HepG2 (cell line): ENCODE results near the gene SLBP. TPM values are rescaled to one million over a fixed set of nuclear protein-coding genes. Genes with fewer than 3 reads are reported as not detected.

Source experiments
- AKAP8 ChIP-seq: sonication (generic); formaldehyde crosslinking; IDR thresholded peaks from 2 replicates; pipeline ENCODE4 v1.5.1; 2020; ENCODE audit warnings: mild to moderate bottlenecking, missing genetic modification reagents
- GABPA ChIP-seq, 2 experiments: IDR thresholded peaks; 2 replicates each; pipeline ENCODE4 v1.6.1; 2011 to 2016; ENCODE audit warnings: low read depth in 2 of 2, low read length in 1 of 2, missing biosample characterization in 1 of 2, missing genetic modification characterization in 1 of 2
- NKX3-1 ChIP-seq: sonication (generic); formaldehyde crosslinking; IDR thresholded peaks from 2 replicates; pipeline ENCODE4 v1.5.0; 2020; ENCODE audit warnings: missing genetic modification reagents
- NR2F2 ChIP-seq: IDR thresholded peaks from 2 replicates; pipeline ENCODE4 v1.6.1; 2012; ENCODE audit warnings: low read depth, inconsistent platforms, borderline replicate concordance
- RARA ChIP-seq: IDR thresholded peaks from 2 replicates; pipeline ENCODE4 v1.6.1; 2016; ENCODE audit warnings: missing genetic modification reagents, missing compliant biosample characterization
- SOX13 ChIP-seq, 3 experiments: fragments of 450-650 bp in 1 of 3; sonication (generic) in 1 of 3; formaldehyde crosslinking in 1 of 3; IDR thresholded peaks in 2 of 3; conservative IDR thresholded peaks in 1 of 3; 2 replicates each; pipeline versions ENCODE4 v1.5.0 to v1.6.1; 2016 to 2020; ENCODE audit warnings: antibody characterized with exemption in 1 of 3, mild to moderate bottlenecking in 1 of 3, missing compliant biosample characterization in 1 of 3, missing genetic modification reagents in 1 of 3, moderate library complexity in 1 of 3
- ZMAT3 ChIP-seq: sonication (generic); formaldehyde crosslinking; conservative IDR thresholded peaks from 2 replicates; pipeline ENCODE4 v1.7.0; 2021; ENCODE audit warnings: missing genetic modification reagents
- ZNF572 ChIP-seq: sonication (generic); formaldehyde crosslinking; IDR thresholded peaks from 2 replicates; pipeline ENCODE4 v1.5.1; 2020; ENCODE audit warnings: mild to moderate bottlenecking, missing genetic modification reagents
- ZNF614 ChIP-seq: IDR thresholded peaks from 2 replicates; pipeline ENCODE4 v1.6.1; 2018; ENCODE audit warnings: missing biosample characterization, missing genetic modification reagents, inconsistent platforms, borderline replicate concordance
- ZNF619 ChIP-seq: sonication (generic); formaldehyde crosslinking; IDR thresholded peaks from 2 replicates; pipeline ENCODE4 v1.4.0; 2020; ENCODE audit warnings: mild to moderate bottlenecking, missing genetic modification reagents
- polyA plus RNA-seq, 8 experiments: library from polyadenylated mRNA; depleted of rRNA in 3 of 8; stranded (reverse) in 7 of 8; unstranded in 1 of 8; fragments of >200 nt; fragmentation: Illumina TruSeq in 4 of 8; extraction: Trizol in 4 of 8; gene quantifications; 2 replicates each; pipeline versions ENCODE4 v1.2.1 to v1.2.3, GENCODE V29; 2011 to 2016; ENCODE audit warnings: low read depth in 4 of 8, missing spikeins in 1 of 8, mixed read lengths in 1 of 8; ENCODE audit not compliant: insufficient read depth in 1 of 8
- total RNA-seq, 5 experiments: library from RNA; depleted of rRNA; stranded (reverse); fragments of >200 nt; fragmentation: Illumina TruSeq; extraction: Trizol; gene quantifications; 2 replicates each; pipeline ENCODE4 v1.2.3, GENCODE V29; 2016; ENCODE audit warnings: low read depth in 1 of 5
- TF ChIP-seq, protein P1 (sequence below): IDR thresholded peaks from 2 replicates; pipeline ENCODE4 v1.6.1; 2016; ENCODE audit warnings: low read depth, missing genetic modification reagents, missing compliant biosample characterization
- TF ChIP-seq, protein P2 (sequence below): sonication (generic); formaldehyde crosslinking; IDR thresholded peaks from 2 replicates; pipeline ENCODE4 v1.4.0; 2020; ENCODE audit warnings: mild to moderate bottlenecking, low read depth, missing genetic modification reagents
- TF ChIP-seq, protein P3 (sequence below): sonication (generic); formaldehyde crosslinking; IDR thresholded peaks from 2 replicates; pipeline ENCODE4 v1.8.0; 2023; ENCODE audit warnings: mild to moderate bottlenecking, missing genetic modification reagents
- TF ChIP-seq, protein P4 (sequence below): sonication (generic); formaldehyde crosslinking; IDR thresholded peaks from 2 replicates; pipeline ENCODE4 v1.9.0; 2021; ENCODE audit warnings: missing genetic modification reagents, borderline replicate concordance
- TF ChIP-seq, protein P5 (sequence below): sonication (generic); formaldehyde crosslinking; IDR thresholded peaks from 2 replicates; pipeline ENCODE4 v1.5.1; 2020; ENCODE audit warnings: missing genetic modification reagents, mild to moderate bottlenecking, borderline replicate concordance

SLBP gene
- total and polyA plus RNA-seq, 2 of the 13 experiments (the other 11 are each of a cell fraction or from before 2014, with no cell fraction given) = 43.9 to 104 TPM

DNA sequence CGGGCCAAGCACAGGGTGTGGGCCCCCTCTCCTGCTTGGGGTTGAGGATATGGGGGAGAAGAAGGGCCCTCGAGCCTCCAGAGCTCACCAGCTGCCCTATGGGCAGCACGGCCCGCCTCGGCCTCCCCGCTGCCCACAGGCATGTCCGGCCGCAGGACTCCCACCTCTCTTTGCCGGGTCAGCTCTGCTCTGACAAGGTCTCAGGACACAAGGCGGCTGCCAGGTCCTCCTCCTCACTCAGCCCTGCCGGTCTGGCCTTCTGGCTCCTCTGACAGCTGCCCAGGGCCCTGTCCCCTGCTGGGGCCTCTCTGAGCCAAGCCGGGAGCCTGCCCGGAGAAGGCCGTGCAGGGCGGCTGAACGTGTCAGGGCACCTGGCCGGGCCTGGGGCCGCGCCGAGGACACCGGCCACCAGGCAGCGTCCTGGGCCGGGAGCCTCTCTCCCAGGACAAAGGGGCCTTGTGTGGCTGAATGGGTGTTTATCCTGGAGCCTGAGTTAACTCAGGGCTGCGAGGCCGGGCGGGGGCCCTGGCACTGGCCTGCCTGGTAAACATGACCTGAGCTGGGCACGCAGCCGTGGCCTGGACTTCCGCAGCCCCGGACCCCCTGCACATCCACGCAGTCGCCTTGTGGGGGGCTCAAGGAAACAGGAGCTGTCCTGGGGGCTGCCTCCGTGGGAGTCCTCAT, 34.9 kb upstream of the SLBP start (continued):
- TF ChIP-seq, protein P1, sequence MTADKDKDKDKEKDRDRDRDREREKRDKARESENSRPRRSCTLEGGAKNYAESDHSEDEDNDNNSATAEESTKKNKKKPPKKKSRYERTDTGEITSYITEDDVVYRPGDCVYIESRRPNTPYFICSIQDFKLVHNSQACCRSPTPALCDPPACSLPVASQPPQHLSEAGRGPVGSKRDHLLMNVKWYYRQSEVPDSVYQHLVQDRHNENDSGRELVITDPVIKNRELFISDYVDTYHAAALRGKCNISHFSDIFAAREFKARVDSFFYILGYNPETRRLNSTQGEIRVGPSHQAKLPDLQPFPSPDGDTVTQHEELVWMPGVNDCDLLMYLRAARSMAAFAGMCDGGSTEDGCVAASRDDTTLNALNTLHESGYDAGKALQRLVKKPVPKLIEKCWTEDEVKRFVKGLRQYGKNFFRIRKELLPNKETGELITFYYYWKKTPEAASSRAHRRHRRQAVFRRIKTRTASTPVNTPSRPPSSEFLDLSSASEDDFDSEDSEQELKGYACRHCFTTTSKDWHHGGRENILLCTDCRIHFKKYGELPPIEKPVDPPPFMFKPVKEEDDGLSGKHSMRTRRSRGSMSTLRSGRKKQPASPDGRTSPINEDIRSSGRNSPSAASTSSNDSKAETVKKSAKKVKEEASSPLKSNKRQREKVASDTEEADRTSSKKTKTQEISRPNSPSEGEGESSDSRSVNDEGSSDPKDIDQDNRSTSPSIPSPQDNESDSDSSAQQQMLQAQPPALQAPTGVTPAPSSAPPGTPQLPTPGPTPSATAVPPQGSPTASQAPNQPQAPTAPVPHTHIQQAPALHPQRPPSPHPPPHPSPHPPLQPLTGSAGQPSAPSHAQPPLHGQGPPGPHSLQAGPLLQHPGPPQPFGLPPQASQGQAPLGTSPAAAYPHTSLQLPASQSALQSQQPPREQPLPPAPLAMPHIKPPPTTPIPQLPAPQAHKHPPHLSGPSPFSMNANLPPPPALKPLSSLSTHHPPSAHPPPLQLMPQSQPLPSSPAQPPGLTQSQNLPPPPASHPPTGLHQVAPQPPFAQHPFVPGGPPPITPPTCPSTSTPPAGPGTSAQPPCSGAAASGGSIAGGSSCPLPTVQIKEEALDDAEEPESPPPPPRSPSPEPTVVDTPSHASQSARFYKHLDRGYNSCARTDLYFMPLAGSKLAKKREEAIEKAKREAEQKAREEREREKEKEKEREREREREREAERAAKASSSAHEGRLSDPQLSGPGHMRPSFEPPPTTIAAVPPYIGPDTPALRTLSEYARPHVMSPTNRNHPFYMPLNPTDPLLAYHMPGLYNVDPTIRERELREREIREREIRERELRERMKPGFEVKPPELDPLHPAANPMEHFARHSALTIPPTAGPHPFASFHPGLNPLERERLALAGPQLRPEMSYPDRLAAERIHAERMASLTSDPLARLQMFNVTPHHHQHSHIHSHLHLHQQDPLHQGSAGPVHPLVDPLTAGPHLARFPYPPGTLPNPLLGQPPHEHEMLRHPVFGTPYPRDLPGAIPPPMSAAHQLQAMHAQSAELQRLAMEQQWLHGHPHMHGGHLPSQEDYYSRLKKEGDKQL (CRISPR knock-in tag) = no peak
- TF ChIP-seq RARA (CRISPR knock-in tag) (peak; percentile 70), ZNF572 (CRISPR knock-in tag) (no peak), NR2F2 (no peak), GABPA (IDR thresholded peaks at IDR 0.05; ENCODE audit: low read depth, low read length) (no peak), GABPA (CRISPR knock-in tag; IDR thresholded peaks at IDR 0.05; ENCODE audit: low read depth) (no peak), SOX13 (IDR thresholded peaks at IDR 0.05) (no peak), SOX13 (CRISPR knock-in tag; conservative IDR thresholded peaks at IDR 0.05 in 1 of 2, IDR thresholded peaks at IDR 0.05 in 1 of 2) (peak in 1 of 2 experiments; percentile 47; a peak in 2 of 4 replicates), ZMAT3 (CRISPR knock-in tag) (peak; percentile 19; the same call in 1 of the 2 replicates), ZNF614 (CRISPR knock-in tag) (no peak), AKAP8 (peak; percentile 91), NKX3-1 (CRISPR knock-in tag) (peak; percentile 51; the same call in 1 of the 2 replicates), ZNF619 (CRISPR knock-in tag) (peak; percentile 38; the same call in 1 of the 2 replicates)
- TF ChIP-seq, protein P2, sequence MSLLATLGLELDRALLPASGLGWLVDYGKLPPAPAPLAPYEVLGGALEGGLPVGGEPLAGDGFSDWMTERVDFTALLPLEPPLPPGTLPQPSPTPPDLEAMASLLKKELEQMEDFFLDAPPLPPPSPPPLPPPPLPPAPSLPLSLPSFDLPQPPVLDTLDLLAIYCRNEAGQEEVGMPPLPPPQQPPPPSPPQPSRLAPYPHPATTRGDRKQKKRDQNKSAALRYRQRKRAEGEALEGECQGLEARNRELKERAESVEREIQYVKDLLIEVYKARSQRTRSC (CRISPR knock-in tag) = no peak
- TF ChIP-seq, protein P3, sequence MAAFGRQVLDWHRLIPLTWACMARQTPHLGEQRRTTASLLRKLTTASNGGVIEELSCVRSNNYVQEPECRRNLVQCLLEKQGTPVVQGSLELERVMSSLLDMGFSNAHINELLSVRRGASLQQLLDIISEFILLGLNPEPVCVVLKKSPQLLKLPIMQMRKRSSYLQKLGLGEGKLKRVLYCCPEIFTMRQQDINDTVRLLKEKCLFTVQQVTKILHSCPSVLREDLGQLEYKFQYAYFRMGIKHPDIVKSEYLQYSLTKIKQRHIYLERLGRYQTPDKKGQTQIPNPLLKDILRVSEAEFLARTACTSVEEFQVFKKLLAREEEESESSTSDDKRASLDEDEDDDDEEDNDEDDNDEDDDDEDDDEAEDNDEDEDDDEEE (CRISPR knock-in tag) = peak; percentile 76
- TF ChIP-seq, protein P4, sequence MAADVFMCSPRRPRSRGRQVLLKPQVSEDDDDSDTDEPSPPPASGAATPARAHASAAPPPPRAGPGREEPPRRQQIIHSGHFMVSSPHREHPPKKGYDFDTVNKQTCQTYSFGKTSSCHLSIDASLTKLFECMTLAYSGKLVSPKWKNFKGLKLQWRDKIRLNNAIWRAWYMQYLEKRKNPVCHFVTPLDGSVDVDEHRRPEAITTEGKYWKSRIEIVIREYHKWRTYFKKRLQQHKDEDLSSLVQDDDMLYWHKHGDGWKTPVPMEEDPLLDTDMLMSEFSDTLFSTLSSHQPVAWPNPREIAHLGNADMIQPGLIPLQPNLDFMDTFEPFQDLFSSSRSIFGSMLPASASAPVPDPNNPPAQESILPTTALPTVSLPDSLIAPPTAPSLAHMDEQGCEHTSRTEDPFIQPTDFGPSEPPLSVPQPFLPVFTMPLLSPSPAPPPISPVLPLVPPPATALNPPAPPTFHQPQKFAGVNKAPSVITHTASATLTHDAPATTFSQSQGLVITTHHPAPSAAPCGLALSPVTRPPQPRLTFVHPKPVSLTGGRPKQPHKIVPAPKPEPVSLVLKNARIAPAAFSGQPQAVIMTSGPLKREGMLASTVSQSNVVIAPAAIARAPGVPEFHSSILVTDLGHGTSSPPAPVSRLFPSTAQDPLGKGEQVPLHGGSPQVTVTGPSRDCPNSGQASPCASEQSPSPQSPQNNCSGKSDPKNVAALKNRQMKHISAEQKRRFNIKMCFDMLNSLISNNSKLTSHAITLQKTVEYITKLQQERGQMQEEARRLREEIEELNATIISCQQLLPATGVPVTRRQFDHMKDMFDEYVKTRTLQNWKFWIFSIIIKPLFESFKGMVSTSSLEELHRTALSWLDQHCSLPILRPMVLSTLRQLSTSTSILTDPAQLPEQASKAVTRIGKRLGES (CRISPR knock-in tag) = peak; percentile 69; the same call in 1 of the 2 replicates
- TF ChIP-seq, protein P5, sequence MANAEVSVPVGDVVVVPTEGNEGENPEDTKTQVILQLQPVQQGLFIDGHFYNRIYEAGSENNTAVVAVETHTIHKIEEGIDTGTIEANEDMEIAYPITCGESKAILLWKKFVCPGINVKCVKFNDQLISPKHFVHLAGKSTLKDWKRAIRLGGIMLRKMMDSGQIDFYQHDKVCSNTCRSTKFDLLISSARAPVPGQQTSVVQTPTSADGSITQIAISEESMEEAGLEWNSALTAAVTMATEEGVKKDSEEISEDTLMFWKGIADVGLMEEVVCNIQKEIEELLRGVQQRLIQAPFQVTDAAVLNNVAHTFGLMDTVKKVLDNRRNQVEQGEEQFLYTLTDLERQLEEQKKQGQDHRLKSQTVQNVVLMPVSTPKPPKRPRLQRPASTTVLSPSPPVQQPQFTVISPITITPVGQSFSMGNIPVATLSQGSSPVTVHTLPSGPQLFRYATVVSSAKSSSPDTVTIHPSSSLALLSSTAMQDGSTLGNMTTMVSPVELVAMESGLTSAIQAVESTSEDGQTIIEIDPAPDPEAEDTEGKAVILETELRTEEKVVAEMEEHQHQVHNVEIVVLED (CRISPR knock-in tag) = peak; percentile 47; the same call in 1 of the 2 replicates
